ACC112 (cell line): ENCODE results near the gene MAF.

Experiments used
- H2AFZ ChIP-seq: fragments of 200-600 bp; sonication (generic); one replicate; pipeline ENCODE4 v1.6.0; 2017; ENCODE audit warnings: antibody characterized with exemption, low read length; ENCODE audit not compliant: unreplicated experiment
- H3K27ac ChIP-seq: fragments of 200-600 bp; sonication (generic); 2 replicates; pipeline ENCODE4 v1.5.1; 2014; ENCODE audit warnings: low read depth, mild to moderate bottlenecking, antibody characterized with exemption, low read length, moderate library complexity
- H3K27me3 ChIP-seq: fragments of 200-600 bp; sonication (generic); 2 replicates; pipeline ENCODE4 v1.6.1; 2014; ENCODE audit warnings: mild to moderate bottlenecking, antibody characterized with exemption, low read length, moderate library complexity, mixed read lengths; ENCODE audit not compliant: insufficient read depth
- H3K36me3 ChIP-seq: fragments of 200-600 bp; sonication (generic); 2 replicates; pipeline ENCODE4 v1.6.1; 2016; ENCODE audit warnings: mild to moderate bottlenecking, antibody characterized with exemption, low read length, moderate library complexity, mixed read lengths; ENCODE audit not compliant: insufficient read depth
- H3K4me1 ChIP-seq: fragments of 200-600 bp; sonication (generic); one replicate; pipeline ENCODE4 v1.6.1; 2016; ENCODE audit warnings: low read length, mixed read lengths; ENCODE audit not compliant: insufficient read depth, unreplicated experiment, control insufficient read depth
- H3K4me3 ChIP-seq: fragments of 200-600 bp; sonication (generic); 2 replicates; pipeline ENCODE4 v1.5.1; 2014; ENCODE audit warnings: mild to moderate bottlenecking, low read depth, low read length
- H3K79me2 ChIP-seq: fragments of 200-600 bp; sonication (generic); one replicate; pipeline ENCODE4 v1.6.0; 2016; ENCODE audit warnings: low read length; ENCODE audit not compliant: control insufficient read depth, unreplicated experiment, insufficient read depth

MAF gene

DNA sequence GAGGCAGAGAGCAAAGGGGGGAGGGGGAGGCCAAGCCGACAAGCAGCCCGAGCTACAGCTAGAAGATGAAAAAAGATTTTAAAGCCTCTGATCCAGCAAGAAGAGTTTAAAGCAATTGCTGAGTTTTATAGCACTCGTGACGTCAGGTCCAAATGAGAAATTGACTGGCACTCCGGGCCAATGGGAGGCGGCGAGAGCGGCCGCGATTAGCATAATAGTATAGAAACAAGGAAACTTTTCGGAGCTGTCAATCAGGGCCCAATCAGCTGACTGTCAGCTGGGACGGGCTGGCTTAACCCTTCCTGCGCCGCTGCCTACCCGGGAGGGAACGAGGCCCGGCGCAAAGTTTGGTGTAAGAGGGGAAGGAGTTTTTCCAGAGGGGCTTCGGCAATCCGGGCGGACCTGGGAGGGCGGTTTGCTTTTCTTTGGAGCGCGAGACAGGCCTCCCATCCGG lies at the start of gene MAF:
Gene MAF (minus strand): TSS at position 100 of the 454 bp plus-strand sequence. CDS start 835 bp downstream, outside the sequence.
- peaks cover 56% of the 10 kb centered on the region for H3K27me3 ChIP-seq
- no peak within 1 kb of the TSS for H3K27ac ChIP-seq
- peak within 1 kb of the TSS; percentile 36 for H2AFZ ChIP-seq
- H3K36me3 ChIP-seq = no peaks in the 10 kb centered on the region
- peak within 1 kb of the TSS; percentile 74 for H3K4me3 ChIP-seq
- peaks cover 3% of the 10 kb centered on the region for H3K4me1 ChIP-seq
- H3K79me2 ChIP-seq = no peaks in the 10 kb centered on the region

DNA sequence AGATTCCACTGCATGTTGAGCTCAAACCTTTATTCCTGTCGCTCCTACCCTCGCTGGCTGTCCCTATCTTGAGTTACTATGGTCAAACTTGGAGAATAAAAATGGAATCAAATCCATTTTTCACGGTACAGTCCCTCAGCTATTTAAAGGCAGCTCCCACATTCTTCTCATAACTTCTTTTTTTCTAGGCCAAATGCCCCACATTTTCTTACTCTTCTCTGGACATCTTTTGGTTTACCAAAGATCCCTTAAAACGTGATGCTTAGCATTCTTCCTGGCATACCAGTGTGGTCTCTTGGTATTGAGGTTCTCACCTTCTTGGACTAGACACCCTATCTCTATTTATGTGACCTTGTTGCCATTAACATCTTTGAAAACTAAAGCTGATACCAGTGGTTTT lies 48.3 kb upstream of the MAF start:
- H3K79me2 ChIP-seq = no peaks in the 10 kb centered on the region
- H3K36me3 ChIP-seq = no peaks in the 10 kb centered on the region
- H3K27ac ChIP-seq = no peak overlapping the region
- peaks cover 3% of the 10 kb centered on the region for H3K4me1 ChIP-seq
- no peak overlapping the region for H3K4me3 ChIP-seq
- no peak overlapping the region for H2AFZ ChIP-seq
- H3K27me3 ChIP-seq = no peaks in the 10 kb centered on the region

DNA sequence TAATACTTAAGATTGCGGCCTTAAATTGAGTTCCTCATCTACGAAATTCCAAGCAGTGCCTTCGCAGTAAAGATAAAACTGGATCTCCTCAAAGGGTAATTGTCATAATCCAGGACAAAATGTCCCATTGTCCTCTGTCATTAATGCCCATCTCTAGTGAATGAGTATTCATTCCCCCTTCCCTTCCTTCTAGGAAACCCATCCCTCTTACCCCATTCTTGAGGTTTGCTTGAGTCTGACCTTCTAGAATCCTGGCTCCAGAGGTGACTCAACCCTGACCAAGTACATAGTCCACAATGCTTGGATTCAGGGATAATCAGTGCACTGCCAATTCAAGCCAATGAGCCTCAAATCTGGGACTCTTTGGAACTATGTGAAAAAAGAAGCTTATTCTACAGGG lies 47.0 kb upstream of the MAF start:
- H2AFZ ChIP-seq = no peak overlapping the region
- no peaks in the 10 kb centered on the region for H3K79me2 ChIP-seq
- H3K4me1 ChIP-seq = peaks cover 3% of the 10 kb centered on the region
- H3K36me3 ChIP-seq = no peaks in the 10 kb centered on the region
- H3K27ac ChIP-seq = no peak overlapping the region
- no peaks in the 10 kb centered on the region for H3K27me3 ChIP-seq
- no peak overlapping the region for H3K4me3 ChIP-seq

DNA sequence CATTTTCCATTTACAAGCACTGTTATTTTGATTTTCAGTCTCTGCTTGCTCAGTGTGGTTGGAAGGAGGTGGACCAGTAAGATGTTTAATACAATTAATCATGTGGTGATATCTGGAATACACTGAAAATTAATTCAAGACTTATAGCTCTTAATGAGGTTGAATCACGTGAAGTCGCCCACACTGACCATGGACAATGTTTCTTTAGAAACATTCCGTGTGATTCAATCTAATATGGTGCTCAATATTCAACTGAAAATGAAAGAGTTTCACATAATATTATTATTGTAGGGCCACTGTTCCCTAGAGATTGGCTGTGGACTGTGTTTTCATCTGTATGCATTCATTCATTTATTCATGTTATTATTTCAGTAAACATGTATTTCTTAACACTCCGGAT lies 45.2 kb upstream of the MAF start:
- Histone ChIP-seq H3K36me3 (no peaks in the 10 kb centered on the region), H3K27ac (no peak overlapping the region), H3K27me3 (no peaks in the 10 kb centered on the region), H3K4me1 (no peaks in the 10 kb centered on the region), H3K4me3 (no peak overlapping the region), H2AFZ (no peak overlapping the region), H3K79me2 (no peaks in the 10 kb centered on the region)

DNA sequence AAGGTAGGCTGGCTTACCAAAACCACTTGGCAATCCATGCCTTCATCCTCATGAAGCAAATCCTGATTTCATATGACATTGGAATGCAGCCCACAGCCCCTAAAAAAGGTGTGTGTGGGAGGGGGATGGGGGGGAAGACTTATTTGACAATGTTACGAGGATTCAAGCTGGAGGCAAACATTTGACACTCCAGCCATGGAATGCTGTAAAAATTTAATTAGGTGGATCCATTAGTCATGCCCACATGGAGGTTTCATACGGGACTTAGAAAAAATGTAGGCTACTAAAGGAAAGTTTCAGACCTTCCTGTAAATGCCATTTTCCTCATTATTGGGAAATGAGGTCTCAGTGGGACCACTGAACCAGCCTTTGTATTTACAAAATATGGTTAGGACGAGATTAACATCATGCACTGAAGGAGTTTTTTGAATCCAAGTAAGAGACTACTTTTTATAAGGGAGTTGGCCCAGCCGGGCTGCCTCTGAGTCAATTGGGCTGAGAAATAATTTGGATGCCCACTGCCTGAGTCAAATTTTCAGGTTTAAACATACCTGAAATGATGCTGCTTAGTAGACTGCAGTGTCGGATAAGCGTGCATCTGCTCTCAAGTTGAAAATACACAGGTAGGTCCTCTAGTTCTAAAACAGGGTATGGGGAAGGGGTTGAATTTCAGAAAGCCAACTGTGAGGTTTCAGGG lies 44.6 kb upstream of the MAF start:
- no peak overlapping the region for H3K27ac ChIP-seq
- H2AFZ ChIP-seq = no peak overlapping the region
- H3K79me2 ChIP-seq = no peaks in the 10 kb centered on the region
- H3K27me3 ChIP-seq = no peaks in the 10 kb centered on the region
- no peaks in the 10 kb centered on the region for H3K4me1 ChIP-seq
- no peaks in the 10 kb centered on the region for H3K36me3 ChIP-seq
- no peak overlapping the region for H3K4me3 ChIP-seq

DNA sequence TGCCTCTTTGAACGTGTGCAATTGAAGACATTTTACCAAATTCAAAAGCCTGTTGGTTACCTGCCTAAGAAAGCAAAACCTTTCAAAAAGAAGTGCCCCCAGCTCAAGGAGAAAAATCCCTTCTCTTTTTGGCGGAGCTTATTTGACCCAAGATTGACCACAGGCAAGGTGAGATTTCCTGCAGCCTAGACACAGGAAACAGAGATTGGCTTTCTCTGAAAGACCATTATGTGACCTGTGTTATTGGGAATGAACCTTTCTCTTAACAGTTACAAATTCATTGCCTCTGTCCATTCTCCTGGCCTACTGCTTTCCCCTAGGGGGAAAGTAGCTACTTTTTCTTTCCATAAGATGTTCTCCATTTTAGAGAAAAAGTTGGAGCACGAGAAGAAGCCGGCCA lies 42.1 kb upstream of the MAF start:
- Histone ChIP-seq H2AFZ (no peak overlapping the region), H3K4me1 (no peaks in the 10 kb centered on the region), H3K4me3 (no peak overlapping the region), H3K27me3 (no peaks in the 10 kb centered on the region), H3K27ac (no peak overlapping the region), H3K36me3 (no peaks in the 10 kb centered on the region), H3K79me2 (no peaks in the 10 kb centered on the region)

DNA sequence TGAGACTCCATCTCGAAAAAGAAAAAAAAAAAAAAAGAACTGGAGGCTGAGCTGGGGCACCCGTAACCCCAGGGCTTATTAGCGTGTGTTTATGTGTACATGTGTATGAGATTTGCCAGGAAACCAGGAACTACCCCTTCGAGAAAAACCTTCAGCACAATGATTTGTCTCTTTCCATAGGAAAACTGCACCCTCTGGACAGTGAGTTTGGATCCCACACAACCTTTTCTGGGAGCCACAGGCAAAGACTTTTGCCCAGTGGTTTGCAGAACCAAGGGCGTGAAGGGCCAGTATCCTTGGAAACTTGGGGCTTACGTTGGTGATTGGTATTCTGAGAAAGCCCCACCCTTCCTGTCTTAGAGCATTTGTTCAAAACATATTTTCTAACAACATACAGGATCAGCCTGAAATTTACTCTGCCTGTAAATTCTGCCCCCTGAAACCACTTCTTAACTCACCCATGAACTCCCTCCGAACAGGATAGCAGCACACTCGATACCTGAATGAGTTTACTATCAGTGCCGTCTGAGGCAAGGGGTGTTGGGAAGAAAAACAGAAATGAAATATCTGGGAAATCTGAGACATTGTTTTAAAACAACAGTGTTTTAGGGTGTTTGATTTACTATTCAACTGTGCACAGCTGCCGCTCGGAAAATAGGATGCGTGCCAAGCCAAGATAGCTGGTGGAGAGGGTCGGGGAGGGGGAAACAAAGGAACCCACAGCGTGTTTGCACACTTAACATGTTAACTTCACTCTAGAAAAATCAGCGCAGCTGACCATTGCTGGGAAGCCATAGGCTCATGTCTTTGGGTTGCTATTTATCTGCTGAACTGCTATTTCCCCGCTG lies 40.2 kb upstream of the MAF start:
- no peaks in the 10 kb centered on the region for H3K4me1 ChIP-seq
- no peaks in the 10 kb centered on the region for H3K79me2 ChIP-seq
- no peaks in the 10 kb centered on the region for H3K36me3 ChIP-seq
- H3K4me3 ChIP-seq = no peak overlapping the region
- no peak overlapping the region for H3K27ac ChIP-seq
- no peaks in the 10 kb centered on the region for H3K27me3 ChIP-seq
- H2AFZ ChIP-seq = no peak overlapping the region

DNA sequence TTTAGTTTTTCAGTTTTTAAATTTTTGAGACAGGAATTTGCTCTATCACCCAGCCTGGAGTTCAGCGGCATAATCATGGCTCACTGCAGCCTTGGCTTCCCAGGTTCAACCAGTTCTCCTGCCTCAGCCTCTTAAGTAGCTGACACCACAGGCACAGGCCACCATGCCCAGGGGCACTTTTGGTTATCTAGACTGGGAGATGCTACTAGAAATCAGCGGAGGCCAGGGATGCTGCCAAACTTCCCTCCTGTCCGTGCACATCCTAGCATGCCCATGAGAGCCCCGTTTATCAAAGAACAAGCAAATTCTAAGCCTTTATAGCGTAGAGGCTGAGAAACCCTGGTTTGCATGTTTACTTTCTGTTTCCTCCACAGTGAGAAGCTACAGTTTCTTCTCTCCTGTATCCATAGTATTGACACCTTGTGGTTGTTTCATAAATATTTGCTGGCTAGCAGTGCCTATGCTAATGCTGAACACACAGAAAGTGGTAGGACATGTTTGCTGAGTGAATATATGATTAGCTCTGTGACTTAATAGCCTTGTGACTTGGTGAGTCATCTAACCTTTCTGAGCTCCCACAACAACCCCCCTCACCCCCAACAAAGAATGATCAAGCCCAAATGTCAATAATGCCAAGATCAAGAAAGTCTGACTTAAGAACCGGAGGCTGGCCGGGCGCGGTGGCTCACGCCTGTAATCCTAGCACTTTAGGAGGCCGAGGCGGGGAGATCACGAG lies 39.2 kb upstream of the MAF start:
- no peak overlapping the region for H3K4me3 ChIP-seq
- no peaks in the 10 kb centered on the region for H3K27me3 ChIP-seq
- H3K79me2 ChIP-seq = no peaks in the 10 kb centered on the region
- H3K4me1 ChIP-seq = no peaks in the 10 kb centered on the region
- H3K27ac ChIP-seq = no peak overlapping the region
- no peak overlapping the region for H2AFZ ChIP-seq
- no peaks in the 10 kb centered on the region for H3K36me3 ChIP-seq

DNA sequence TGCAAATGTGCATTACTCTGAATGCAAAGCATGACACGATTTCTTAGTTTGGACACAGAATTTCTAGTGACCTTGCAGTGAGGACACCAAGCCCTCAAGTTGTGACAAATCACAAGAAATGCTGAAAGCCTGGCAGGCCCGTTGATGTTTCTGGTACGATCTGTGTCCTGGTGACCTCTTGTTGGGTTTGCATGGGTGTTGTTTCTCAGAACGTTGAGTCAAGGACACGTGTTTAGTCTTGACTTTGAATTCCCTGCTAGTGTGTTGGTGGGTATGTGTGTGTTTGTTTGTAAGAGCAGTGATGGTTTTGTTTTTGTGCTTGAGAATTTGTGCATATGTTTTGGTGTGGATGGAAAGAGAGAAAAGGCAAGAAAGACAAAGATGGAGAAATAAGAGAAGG lies 37.8 kb upstream of the MAF start:
- H3K4me3 ChIP-seq = no peak overlapping the region
- no peaks in the 10 kb centered on the region for H3K4me1 ChIP-seq
- H3K27me3 ChIP-seq = no peaks in the 10 kb centered on the region
- no peaks in the 10 kb centered on the region for H3K36me3 ChIP-seq
- H2AFZ ChIP-seq = no peak overlapping the region
- no peaks in the 10 kb centered on the region for H3K79me2 ChIP-seq
- no peak overlapping the region for H3K27ac ChIP-seq

DNA sequence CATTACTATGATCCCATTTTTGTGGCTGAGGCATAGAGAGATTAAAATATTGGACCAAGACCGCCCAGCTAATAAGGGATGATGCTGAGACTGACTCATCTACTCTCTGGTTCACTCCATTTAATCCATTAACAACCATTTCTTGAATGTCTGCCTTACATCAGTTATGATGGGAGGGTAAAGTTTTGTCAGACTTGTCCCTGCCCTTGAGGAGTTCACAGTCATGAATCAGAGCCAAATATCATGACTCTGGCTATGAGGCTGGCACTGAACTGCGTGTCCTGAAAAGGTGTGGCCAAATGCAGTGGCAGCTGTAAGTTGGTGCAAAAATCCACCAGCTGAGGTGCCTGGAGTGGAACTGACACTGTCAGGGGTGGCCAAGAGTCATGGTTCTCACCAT lies 35.0 kb upstream of the MAF start:
- Histone ChIP-seq H2AFZ (no peak overlapping the region), H3K36me3 (no peaks in the 10 kb centered on the region), H3K4me1 (no peaks in the 10 kb centered on the region), H3K4me3 (no peak overlapping the region), H3K79me2 (no peaks in the 10 kb centered on the region), H3K27ac (no peak overlapping the region), H3K27me3 (no peaks in the 10 kb centered on the region)
